IMR-90 (cell line): ENCODE measurements around the gene MTERF1. TPM values are rescaled to one million over a fixed set of nuclear protein-coding genes. Genes with fewer than 3 reads are reported as not detected.

Experiments
- ATAC-seq: fragments of 200-7000 bp; cut with Tn5 transposase; 2 replicates; pipeline ENCODE4 v1.9.1; 2020; ENCODE audit warnings: low read depth, mild to moderate bottlenecking, moderate library complexity
- BruUV-seq: library from RNA; stranded (reverse); fragments of 400-500 nt; replicated peaks from 2 replicates; lab custom pipeline; 2021; lab: Mats Ljungman, UMichigan
- CTCF ChIA-PET: fragments of 300-600 bp; formaldehyde crosslinking; extraction: SDS; loops from one replicate; lab custom pipeline; 2021; ENCODE audit warnings: antibody characterized with exemption; lab: Yijun Ruan, JAX
- POLR2A ChIA-PET: fragments of 300-600 bp; sonication (Branson Sonifier 250); formaldehyde crosslinking; loops from one replicate; lab custom pipeline; 2022; ENCODE audit warnings: antibody characterized with exemption; ENCODE audit not compliant: unreplicated experiment; lab: Charles Lee
- DNase-seq: peaks from one replicate; pipeline ENCODE4 v3.0.0; 2013
- H2AFZ ChIP-seq: replicated peaks from 2 replicates; pipeline ENCODE3; 2013; ENCODE audit warnings: low read length, mild to moderate bottlenecking; ENCODE audit not compliant: poor library complexity
- H2AK5ac ChIP-seq: 2 replicates; pipeline ENCODE4 v1.6.1; 2013; ENCODE audit warnings: low read depth, low read length, inconsistent platforms
- H2AK9ac ChIP-seq: replicated peaks from 2 replicates; pipeline ENCODE3; 2013; ENCODE audit warnings: mild to moderate bottlenecking, low read depth, low read length, moderate library complexity; ENCODE audit not compliant: poor library complexity
- H2BK120ac ChIP-seq: 2 replicates; pipeline ENCODE4 v1.6.1; 2013; ENCODE audit warnings: low read depth, low read length, inconsistent platforms
- H2BK15ac ChIP-seq: 3 replicates; pipeline ENCODE4 v1.6.1; 2013; ENCODE audit warnings: low read depth, low read length, inconsistent platforms
- H2BK20ac ChIP-seq: 2 replicates; pipeline ENCODE4 v1.6.1; 2013; ENCODE audit warnings: low read depth, mild to moderate bottlenecking, inconsistent platforms, low read length, moderate library complexity
- H2BK5ac ChIP-seq: 2 replicates; pipeline ENCODE4 v1.6.1; 2013; ENCODE audit warnings: mild to moderate bottlenecking, low read depth, low read length, inconsistent platforms; ENCODE audit not compliant: poor library complexity, severe bottlenecking
- H3K14ac ChIP-seq: replicated peaks from 2 replicates; pipeline ENCODE4 v1.6.1; 2013; ENCODE audit warnings: low read depth, low read length, inconsistent platforms
- H3K18ac ChIP-seq: 2 replicates; pipeline ENCODE4 v1.6.1; 2013; ENCODE audit warnings: low read depth, low read length, control low read depth
- H3K23ac ChIP-seq: 2 replicates; pipeline ENCODE4 v1.6.1; 2013; ENCODE audit warnings: low read depth, low read length, inconsistent platforms
- H3K27ac ChIP-seq: 2 replicates; pipeline ENCODE4 v1.5.1; 2013; ENCODE audit warnings: mild to moderate bottlenecking, control low read depth, low read length; ENCODE audit not compliant: insufficient read depth
- H3K27me3 ChIP-seq: 2 replicates; pipeline ENCODE4 v1.6.1; 2013; ENCODE audit warnings: low read length; ENCODE audit not compliant: control insufficient read depth, insufficient read depth
- H3K36me3 ChIP-seq: 2 replicates; pipeline ENCODE4 v1.6.1; 2013; ENCODE audit warnings: low read length, mixed read lengths; ENCODE audit not compliant: control insufficient read depth, insufficient read depth
- H3K4ac ChIP-seq: 2 replicates; pipeline ENCODE4 v1.6.1; 2013; ENCODE audit warnings: low read depth, low read length, inconsistent platforms
- H3K4me1 ChIP-seq: 2 replicates; pipeline ENCODE4 v1.6.1; 2013; ENCODE audit warnings: low read length, mixed read lengths; ENCODE audit not compliant: control insufficient read depth, insufficient read depth
- H3K4me2 ChIP-seq: 2 replicates; pipeline ENCODE4 v1.6.1; 2013; ENCODE audit warnings: low read depth, mild to moderate bottlenecking, control low read depth, low read length, moderate library complexity
- H3K4me3 ChIP-seq: 2 replicates; pipeline ENCODE4 v1.5.1; 2013; ENCODE audit warnings: low read depth, mild to moderate bottlenecking, control low read depth, low read length, moderate library complexity; ENCODE audit not compliant: insufficient read depth
- H3K56ac ChIP-seq: 2 replicates; pipeline ENCODE4 v1.6.1; 2013; ENCODE audit warnings: low read length, inconsistent platforms; ENCODE audit not compliant: insufficient read depth; ENCODE audit errors: extremely low read depth
- H3K79me1 ChIP-seq, 2 experiments: 2 replicates each; pipeline ENCODE4 v1.6.1; 2013; ENCODE audit warnings: low read length in 2 of 2, inconsistent platforms in 1 of 2, low read depth in 1 of 2
- H3K9ac ChIP-seq: 2 replicates; pipeline ENCODE4 v1.6.1; 2013; ENCODE audit warnings: low read depth, low read length, control low read depth
- H3K9me1 ChIP-seq: 2 replicates; pipeline ENCODE4 v1.6.1; 2013; ENCODE audit warnings: low read length, inconsistent platforms; ENCODE audit not compliant: insufficient read depth
- H3K9me3 ChIP-seq: 2 replicates; pipeline ENCODE4 v1.6.1; 2013; ENCODE audit warnings: low read length; ENCODE audit not compliant: control insufficient read depth, insufficient read depth
- H4K20me1 ChIP-seq: 2 replicates; pipeline ENCODE4 v1.6.1; 2013; ENCODE audit warnings: low read length, inconsistent platforms; ENCODE audit not compliant: insufficient read depth
- H4K5ac ChIP-seq: 2 replicates; pipeline ENCODE4 v1.6.1; 2013; ENCODE audit warnings: mild to moderate bottlenecking, low read depth, low read length, control low read depth
- H4K8ac ChIP-seq, 2 experiments: 2 replicates each; pipeline ENCODE4 v1.6.1; 2013; ENCODE audit warnings: low read depth in 2 of 2, low read length in 2 of 2, control low read depth in 1 of 2, inconsistent platforms in 1 of 2
- H4K91ac ChIP-seq: 2 replicates; pipeline ENCODE4 v1.6.1; 2013; ENCODE audit warnings: low read depth, low read length, inconsistent platforms; ENCODE audit not compliant: insufficient read depth
- BHLHE40 ChIP-seq: fragments of 150-350 bp; IDR thresholded peaks from 2 replicates; pipeline ENCODE4 v1.6.1; 2016; ENCODE audit warnings: mild to moderate bottlenecking, low read depth, low read length
- CEBPB ChIP-seq: IDR thresholded peaks from 2 replicates; pipeline ENCODE4 v1.6.1; 2012; ENCODE audit warnings: low read depth, low read length, improper control_type of control experiment
- CHD1 ChIP-seq: IDR thresholded peaks from 2 replicates; pipeline ENCODE4 v1.6.1; 2012; ENCODE audit warnings: low read depth, low read length, improper control_type of control experiment
- CTCF ChIP-seq: conservative IDR thresholded peaks from 2 replicates; pipeline ENCODE4 v1.5.1; 2012; ENCODE audit warnings: mild to moderate bottlenecking, low read depth, low read length, improper control_type of control experiment
- ELK1 ChIP-seq: fragments of 150-350 bp; IDR thresholded peaks from 2 replicates; pipeline ENCODE4 v1.6.1; 2016; ENCODE audit warnings: low read depth, mild to moderate bottlenecking, low read length, moderate library complexity, borderline replicate concordance
- FOS ChIP-seq: fragments of 150-350 bp; IDR thresholded peaks from 2 replicates; pipeline ENCODE4 v1.6.1; 2016; ENCODE audit warnings: low read depth, low read length
- MAFK ChIP-seq: IDR thresholded peaks from 2 replicates; pipeline ENCODE4 v1.6.1; 2012; ENCODE audit warnings: low read depth, low read length, improper control_type of control experiment
- MAZ ChIP-seq: IDR thresholded peaks from 2 replicates; pipeline ENCODE4 v1.6.1; 2012; ENCODE audit warnings: low read depth, mild to moderate bottlenecking, low read length, improper control_type of control experiment, moderate library complexity, borderline replicate concordance
- MXI1 ChIP-seq: IDR thresholded peaks from 2 replicates; pipeline ENCODE4 v1.6.1; 2012; ENCODE audit warnings: low read depth, mild to moderate bottlenecking, low read length, moderate library complexity, borderline replicate concordance
- NFE2L2 ChIP-seq: fragments of 150-350 bp; IDR thresholded peaks from 2 replicates; pipeline ENCODE4 v1.6.1; 2016; ENCODE audit warnings: low read depth, mild to moderate bottlenecking, low read length
- POLR2A ChIP-seq: IDR thresholded peaks from 2 replicates; pipeline ENCODE4 v1.6.1; 2012; ENCODE audit warnings: mild to moderate bottlenecking, low read depth, low read length
- RAD21 ChIP-seq: IDR thresholded peaks from 2 replicates; pipeline ENCODE4 v1.6.1; 2012; ENCODE audit warnings: low read length, improper control_type of control experiment
- RCOR1 ChIP-seq: IDR thresholded peaks from 2 replicates; pipeline ENCODE4 v1.6.1; 2012; ENCODE audit warnings: mild to moderate bottlenecking, low read length, improper control_type of control experiment; ENCODE audit not compliant: insufficient replicate concordance
- RFX5 ChIP-seq: IDR thresholded peaks from 2 replicates; pipeline ENCODE4 v1.8.0; 2012; ENCODE audit warnings: low read depth, mild to moderate bottlenecking, low read length, moderate library complexity
- SMC3 ChIP-seq: fragments of 150-350 bp; IDR thresholded peaks from 2 replicates; pipeline ENCODE4 v1.6.1; 2016; ENCODE audit warnings: low read depth, mild to moderate bottlenecking, antibody characterized with exemption, low read length, moderate library complexity
- USF2 ChIP-seq: fragments of 150-350 bp; IDR thresholded peaks from 2 replicates; pipeline ENCODE4 v1.6.1; 2017; ENCODE audit warnings: mild to moderate bottlenecking, antibody characterized with exemption, low read length, low read depth
- WGBS, 2 experiments: methylation state at CpG; one replicate each; pipeline versions ENCODE4 v1.1.5 to v1.1.7; 2013; ENCODE audit warnings: missing lambda C conversion rate in 2 of 2; ENCODE audit not compliant: insufficient read length in 1 of 2; ENCODE audit errors: extremely low coverage in 2 of 2; 5-methylcytosine and 5-hydroxymethylcytosine counted together
- dilution Hi-C: fragments of 300-500 bp; cut with HindIII; formaldehyde crosslinking; loops from one replicate; pipeline ENCODE4 v1.14.3; 2018; ENCODE audit warnings: low sequenced_read_pairs; ENCODE audit not compliant: unreplicated experiment
- in situ Hi-C: fragments of 300-500 bp; cut with MboI; formaldehyde crosslinking; loops from 3 replicates; pipeline ENCODE4 v1.14.3; 2019; ENCODE audit warnings: low sequenced_read_pairs, inconsistent platforms, mixed read lengths
- intact Hi-C: fragments of 100-400 bp; cut with micrococcal nuclease; formaldehyde crosslinking; loops from 2 replicates; pipeline ENCODE4 v1.10.0; 2022
- polyA plus RNA-seq, 3 experiments: library from polyadenylated mRNA; depleted of rRNA; stranded (reverse); fragments of >200 nt; gene quantifications; 2 replicates each; pipeline ENCODE4 v1.2.3, GENCODE V29; 2012; ENCODE audit warnings: low replicate concordance in 1 of 3
- total RNA-seq: library from RNA; depleted of rRNA; stranded (reverse); fragments of >200 nt; gene quantifications from 2 replicates; pipeline ENCODE4 v1.2.3, GENCODE V29; 2012

Gene MTERF1
- total and polyA plus RNA-seq, 2 of the 4 experiments (the other 2 are of a cell fraction): 7.0 to 7.3 TPM

- Histone ChIP-seq H3K56ac (no peak overlapping the region), H2AK5ac (no peak overlapping the region), H3K9me1 (no peaks in the 10 kb centered on the region), H3K9ac (no peak overlapping the region), H2BK5ac (no peak overlapping the region), H3K4me1 (no peaks in the 10 kb centered on the region), H4K8ac (no peak overlapping the region), H3K27me3 (peaks cover 2% of the 10 kb centered on the region; the same call in 1 of the 2 replicates), H2BK20ac (no peak overlapping the region), H3K4ac (no peak overlapping the region), H3K9me3 (no peaks in the 10 kb centered on the region), H2BK120ac (no peak overlapping the region), H2AK9ac (no peak overlapping the region), H3K36me3 (no peaks in the 10 kb centered on the region), H4K5ac (no peak overlapping the region), H3K18ac (no peak overlapping the region; the same call in 1 of the 2 replicates), H2AFZ (no peak overlapping the region), H2BK15ac (no peak overlapping the region), H3K14ac (no peak overlapping the region), H3K4me3 (no peak overlapping the region), H3K4me2 (peak overlapping the region; percentile 93; the same call in 1 of the 2 replicates), H3K27ac (no peak overlapping the region), H4K91ac (no peak overlapping the region), H4K20me1 (no peaks in the 10 kb centered on the region), H3K79me1 (no peaks in the 10 kb centered on the region), H3K23ac (no peak overlapping the region)
- WGBS, 2 experiments: no CpG with 5 or more reads among the region's 4 CpGs
- CTCF ChIA-PET: no interaction called here
- dilution Hi-C loops: no loop called here
- POLR2A ChIA-PET: no interaction called here
- in situ Hi-C loops: no loop called here
- peak; percentile 38 for DNase-seq
- TF ChIP-seq RCOR1 (no peak), SMC3 (no peak), USF2 (no peak), CEBPB (no peak), NFE2L2 (no peak), BHLHE40 (no peak), RFX5 (no peak), MAFK (no peak), CTCF (no peak), POLR2A (no peak), ELK1 (no peak), MXI1 (no peak), CHD1 (no peak), FOS (no peak), MAZ (no peak), RAD21 (no peak)
- intact Hi-C loops: no loop called here
- peak; percentile 82 for ATAC-seq
- BruUV-seq: no TSS peak
These were observed 42.4 kb upstream of the MTERF1 start for GRCh38 chr7:91922857-91923256.
